Medulla oblongata (tissue), 1 donor: ENCODE results near the gene MTURN.

Experiments
- DNase-seq: peaks from one replicate; pipeline ENCODE4 v3.0.0-alpha.2; 2015; ENCODE audit errors: extremely low spot score

Gene MTURN

GRCh38 chr7:30162133-30162532 lies 27.3 kb downstream of the MTURN start:
- DNase-seq = no peak

GRCh38 chr7:30162622-30163124 lies 27.9 kb downstream of the MTURN start:
- peak; percentile 77 for DNase-seq

GRCh38 chr7:30163231-30163894 lies 28.6 kb downstream of the MTURN start:
- DNase-seq = peak; percentile 86

DNA sequence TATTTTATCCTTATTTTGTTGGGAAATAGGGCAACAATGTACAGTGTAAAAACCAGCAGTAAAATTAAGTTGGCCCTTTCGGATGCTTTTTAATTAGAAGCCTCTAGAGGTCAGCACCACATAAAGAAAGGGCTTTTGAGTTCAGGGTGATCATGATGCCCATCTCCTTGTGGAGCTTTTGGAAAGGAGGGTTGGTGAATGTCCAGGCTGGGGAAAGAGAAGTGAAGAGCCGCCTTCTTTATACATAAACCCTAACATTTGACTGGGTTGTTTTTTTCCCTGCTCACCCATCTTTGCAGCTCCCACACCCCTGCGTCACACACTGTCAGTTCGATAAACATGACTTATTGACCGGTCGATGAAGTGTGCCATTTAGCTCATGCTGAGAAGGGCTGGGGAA lies 29.8 kb downstream of the MTURN start:
- DNase-seq = peak; percentile 95

DNA sequence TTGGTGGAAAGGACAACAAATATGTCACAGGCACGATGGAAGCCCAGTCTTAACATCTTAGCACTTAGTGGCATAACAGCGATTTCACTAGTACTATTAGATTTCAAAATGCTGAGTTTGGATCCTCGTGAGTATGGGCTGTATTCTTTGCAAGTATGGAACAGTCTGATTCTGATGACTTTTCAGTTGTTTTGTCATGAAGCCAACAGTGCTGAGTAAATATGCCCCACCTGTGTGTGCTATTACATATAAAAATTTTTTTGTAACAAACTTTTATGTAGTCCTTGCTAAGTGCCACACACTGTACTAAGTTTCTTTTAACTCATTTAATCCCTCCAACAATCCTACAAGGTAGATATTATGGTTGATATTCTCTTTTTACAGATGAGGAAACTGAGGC lies 30.8 kb downstream of the MTURN start:
- DNase-seq = no peak

- DNase-seq = no peak
These were observed 31.5 kb downstream of the MTURN start for GRCh38 chr7:30166155-30166840.

GRCh38 chr7:30166841-30167235 lies 32.1 kb downstream of the MTURN start:
- DNase-seq = no peak

DNA sequence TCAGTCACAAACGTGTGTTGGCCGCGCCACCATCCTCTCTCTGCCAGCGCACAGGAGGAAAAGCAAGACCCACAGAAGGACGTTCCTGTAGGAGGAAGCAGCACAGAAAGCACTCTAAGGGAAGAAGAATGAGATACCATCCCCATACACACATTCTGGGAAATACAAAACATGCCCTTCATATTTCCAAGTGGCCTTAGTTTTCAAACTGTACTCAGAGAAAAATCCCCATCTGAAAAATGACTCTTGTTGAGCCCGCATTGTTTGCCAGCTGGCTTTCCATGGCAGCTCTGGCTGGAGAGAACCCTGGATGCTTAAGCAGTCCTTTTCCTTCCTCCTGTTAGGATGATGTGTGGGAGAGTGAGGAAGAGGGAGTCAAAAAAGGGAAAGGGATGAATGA lies 33.1 kb downstream of the MTURN start:
- no peak for DNase-seq

DNA sequence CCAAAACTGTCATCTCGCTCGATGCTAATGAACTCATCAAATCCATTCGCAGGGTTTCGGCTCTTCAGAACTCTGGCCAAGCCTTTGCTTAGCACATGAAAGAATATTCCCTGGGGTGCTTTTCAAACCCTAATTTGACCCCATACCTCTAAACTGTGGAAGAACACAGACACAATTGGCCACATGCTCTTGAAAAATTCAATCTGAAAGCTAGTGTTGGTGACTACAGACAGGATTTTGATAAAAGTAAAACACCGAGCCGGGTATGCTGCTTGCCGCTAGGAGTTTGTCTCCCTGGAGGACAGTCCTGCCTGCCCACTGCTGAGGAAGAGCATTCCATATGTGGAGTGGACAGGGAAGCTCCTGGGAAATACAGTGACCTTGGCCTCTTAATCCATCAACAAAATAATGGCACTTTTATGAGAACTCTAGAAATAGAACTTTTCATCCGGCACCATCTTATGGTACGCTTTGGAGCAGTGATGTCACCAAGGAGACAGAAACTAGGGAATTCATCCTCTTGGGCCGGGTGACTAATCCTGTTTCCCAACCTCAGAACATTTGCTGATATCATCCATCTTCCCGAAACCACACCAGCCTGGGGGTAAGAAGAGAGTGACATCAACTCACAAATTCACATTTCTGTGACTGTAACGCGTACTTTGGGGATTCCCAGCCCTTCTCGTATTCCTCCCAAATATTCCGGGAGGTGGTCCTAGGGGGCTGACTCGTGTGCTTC lies 34.2 kb downstream of the MTURN start:
- DNase-seq = peak; percentile 2

DNA sequence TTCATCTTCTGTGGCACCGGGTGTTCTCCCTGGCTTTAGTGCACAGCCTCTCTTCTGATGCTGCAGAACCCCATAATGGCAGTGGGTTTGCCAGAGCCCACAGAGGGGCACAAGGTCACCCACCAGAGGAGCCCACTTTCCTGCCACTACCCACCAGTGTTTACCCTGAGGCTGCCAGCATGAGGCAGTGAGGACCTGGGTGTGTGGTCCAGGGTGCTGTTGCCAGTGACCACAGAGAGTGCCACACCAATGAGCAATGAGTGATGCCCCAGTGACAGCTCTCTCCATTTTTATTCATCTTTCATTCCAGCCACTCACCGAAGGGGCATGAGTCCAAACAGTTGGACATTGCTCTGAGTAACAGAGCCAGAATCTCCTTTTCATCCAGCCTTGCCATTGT lies 34.8 kb downstream of the MTURN start:
- DNase-seq = peak; percentile 2

DNA sequence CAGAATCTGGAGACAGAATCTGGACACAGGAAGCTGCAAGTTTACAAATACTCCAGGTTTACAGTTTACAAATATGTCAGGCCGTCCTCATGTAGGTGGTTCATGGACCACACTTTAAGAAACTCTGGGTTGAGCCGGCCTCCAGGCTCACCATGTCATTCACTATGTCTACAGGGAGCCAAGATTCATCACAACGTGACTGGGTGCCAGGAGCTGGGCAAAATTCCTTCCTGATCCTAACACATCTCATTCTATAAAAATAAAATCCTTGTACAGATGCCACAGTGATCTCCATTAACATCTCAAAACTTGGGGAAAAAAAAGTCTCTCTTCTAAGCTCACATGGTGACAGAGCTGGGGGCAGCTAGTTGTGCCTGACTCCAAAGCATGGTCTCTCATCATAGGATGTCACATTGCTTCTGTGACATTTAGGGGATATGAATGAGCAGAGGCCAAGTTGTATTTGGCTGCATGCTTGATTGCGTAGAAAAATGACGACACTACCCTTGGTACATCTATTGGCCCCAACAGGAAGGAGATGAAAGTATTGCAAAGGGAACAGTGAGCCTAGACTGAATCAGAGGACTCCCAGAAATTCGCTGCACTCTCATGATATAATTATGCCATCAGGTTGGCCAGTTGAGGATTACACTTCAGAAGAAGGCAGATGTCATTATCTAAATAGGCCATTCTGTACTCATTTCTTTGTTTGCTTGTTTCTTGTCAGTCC lies 35.9 kb downstream of the MTURN start:
- DNase-seq = no peak

GRCh38 chr7:30171766-30172447 lies 37.1 kb downstream of the MTURN start:
- no peak for DNase-seq

GRCh38 chr7:30172451-30172850 lies 37.7 kb downstream of the MTURN start:
- no peak for DNase-seq

- peak; percentile 95 for DNase-seq
These were observed 38.5 kb downstream of the MTURN start for GRCh38 chr7:30173058-30173897.

DNA sequence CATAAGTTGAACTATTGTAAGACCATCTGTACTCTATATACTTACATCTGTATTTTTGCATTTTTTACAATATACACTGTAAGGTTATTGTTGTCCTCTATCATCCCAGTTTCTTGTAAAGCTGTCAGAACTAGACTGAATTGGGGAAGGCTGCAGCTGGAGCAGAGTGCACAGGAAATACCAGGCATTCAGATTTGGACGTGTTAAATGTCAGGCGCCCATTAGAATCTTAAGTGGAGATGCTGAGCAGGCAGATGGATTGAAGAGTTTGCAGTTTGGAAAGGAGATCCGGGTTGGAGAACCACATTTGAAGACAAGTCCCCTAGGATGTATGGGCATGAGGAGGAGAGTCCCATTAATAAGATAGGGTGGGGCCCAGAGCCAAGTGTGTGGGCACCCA lies 40.4 kb downstream of the MTURN start:
- DNase-seq = no peak

DNA sequence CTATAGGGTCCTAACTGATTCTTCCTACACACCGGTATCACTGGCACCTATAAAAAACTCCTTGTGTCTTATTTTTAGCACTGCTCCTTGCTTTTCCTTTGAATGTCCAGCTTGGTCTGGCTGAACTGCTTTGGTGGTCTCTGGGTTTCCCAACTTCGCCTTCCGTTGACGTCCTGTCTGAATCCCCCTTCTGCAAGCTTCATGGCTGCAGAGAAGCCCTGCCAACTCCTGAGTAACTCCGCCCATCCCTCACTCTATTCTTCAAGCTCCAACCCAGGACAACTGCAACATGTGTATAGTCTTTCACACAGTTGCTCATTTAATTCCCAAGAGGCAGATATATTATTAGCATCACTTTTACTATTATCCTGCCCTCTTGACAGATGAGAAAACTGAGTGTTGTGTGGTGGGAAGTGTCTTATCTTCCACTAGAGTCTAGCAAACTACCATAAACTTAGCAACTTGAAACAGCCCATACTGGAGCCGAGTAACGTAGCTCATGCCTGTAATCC lies 40.9 kb downstream of the MTURN start:
- DNase-seq = no peak

DNA sequence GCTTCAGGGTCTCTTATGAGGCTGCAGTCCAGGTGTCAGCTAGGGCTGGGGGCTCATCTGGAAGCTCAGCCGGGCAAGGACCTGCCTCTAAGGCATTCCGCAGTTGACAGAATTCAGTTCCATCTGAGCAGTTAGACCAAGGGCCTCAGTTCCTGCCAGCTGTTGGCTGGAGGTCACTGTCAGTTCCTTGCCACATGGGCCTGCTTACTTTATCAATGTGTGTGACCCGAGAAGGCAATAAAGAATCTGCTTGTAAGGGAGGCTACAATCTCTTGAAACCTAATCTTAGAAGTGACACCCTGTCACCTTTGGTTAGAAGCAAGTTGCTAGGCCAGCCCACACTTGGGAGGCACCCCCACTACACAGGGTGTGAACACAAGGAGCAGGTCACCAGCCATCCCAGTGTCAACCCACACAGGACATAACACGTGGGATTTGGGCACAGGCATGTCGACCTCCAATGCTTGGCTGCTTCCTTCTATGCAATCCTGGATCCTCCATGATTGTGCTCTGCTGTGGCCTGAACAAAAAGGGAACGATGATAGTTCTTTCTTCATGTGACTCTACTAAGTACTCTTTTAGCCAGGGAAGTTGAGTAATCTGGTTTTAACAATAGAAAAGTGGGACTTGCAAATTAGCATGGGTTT lies 41.8 kb downstream of the MTURN start:
- no peak for DNase-seq

GRCh38 chr7:30177186-30177585 lies 42.4 kb downstream of the MTURN start:
- DNase-seq = no peak

DNA sequence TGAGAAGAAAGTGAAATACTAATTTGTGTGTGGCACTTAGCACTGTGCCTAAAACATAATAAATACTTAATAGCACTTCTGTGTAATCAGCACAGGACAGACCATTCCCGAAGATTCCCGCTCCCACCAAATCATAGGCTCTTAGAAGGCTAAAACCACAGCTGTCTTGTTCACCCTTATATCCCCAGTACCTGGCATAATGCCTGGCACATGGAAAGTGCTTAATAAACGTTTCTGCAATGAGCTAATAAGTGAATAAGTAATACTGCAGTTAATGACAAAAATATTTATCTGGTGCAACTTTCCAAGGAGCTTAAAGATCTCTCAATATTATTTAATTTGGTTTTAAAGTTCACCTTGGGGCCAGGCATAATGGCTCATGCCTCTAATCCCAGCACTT lies 43.2 kb downstream of the MTURN start:
- no peak for DNase-seq
